ENCODE data around the gene HMCN2.

HMCN2 gene

DNA sequence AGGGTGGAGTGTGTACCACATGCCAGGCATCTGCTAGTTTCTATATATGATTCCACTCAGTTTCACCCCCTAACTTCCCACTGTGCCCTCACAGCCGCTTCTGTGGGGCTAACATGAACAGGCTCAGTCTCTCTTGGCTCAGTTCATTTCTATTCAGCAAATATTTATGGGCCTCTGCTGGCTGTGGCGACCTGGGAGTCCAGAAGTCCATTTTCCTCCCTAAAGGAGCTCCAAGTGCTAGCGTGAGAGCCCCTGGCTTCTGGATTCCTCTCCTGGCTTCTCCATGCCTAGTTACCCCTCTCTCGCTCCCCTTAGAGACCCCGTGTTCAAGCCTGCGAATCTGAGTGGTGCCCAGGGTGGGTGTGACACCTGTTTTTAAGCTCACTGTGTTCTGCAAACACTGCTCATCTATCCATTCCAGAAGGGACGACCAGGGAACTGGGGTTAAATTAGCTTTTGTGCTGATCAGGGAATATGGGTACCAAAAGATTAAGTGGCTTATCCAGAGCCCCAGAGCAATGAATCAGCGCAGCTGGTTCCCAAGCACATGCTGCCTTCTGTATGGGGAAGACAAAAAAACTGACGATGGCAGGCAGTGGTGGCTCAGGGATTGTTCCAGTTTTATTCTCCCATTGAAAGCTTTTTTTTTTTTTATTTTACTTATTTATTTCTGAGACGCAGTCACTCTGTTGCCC is 57.6 kb downstream of the HMCN2 start:
- no peak for DNase-seq (ENCODE audit: insufficient read length, low spot score)
- no peak for FAIRE-seq
- no peak for TF ChIP-seq POLR2A (IDR thresholded peaks at IDR 0.05; ENCODE audit: low read depth, low read length)

DNA sequence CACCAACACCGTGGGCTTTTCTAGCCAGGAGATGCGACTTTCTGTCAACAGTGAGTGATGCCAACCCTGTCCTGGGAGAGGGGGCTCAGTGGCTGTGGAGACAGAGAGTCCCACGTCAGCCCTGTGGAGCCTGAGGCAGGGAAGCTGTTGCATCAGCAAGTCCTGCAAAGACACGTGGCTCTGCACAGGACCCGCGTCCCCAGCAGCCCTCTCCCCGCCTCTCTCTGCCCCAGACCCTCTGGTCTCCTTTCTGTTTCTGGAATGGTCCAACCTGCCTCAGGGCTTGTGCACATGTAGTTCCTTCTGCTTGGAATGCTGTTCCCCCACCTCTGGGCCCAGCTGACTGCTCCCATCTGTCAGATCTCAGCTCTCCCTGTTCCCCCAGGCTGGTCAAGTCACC is 60.4 kb downstream of the HMCN2 start:
- DNase-seq (ENCODE audit: insufficient read length, low spot score) (no peak), FAIRE-seq (no peak)
- no peak for TF ChIP-seq POLR2A (IDR thresholded peaks at IDR 0.05; ENCODE audit: low read depth, low read length)

DNA sequence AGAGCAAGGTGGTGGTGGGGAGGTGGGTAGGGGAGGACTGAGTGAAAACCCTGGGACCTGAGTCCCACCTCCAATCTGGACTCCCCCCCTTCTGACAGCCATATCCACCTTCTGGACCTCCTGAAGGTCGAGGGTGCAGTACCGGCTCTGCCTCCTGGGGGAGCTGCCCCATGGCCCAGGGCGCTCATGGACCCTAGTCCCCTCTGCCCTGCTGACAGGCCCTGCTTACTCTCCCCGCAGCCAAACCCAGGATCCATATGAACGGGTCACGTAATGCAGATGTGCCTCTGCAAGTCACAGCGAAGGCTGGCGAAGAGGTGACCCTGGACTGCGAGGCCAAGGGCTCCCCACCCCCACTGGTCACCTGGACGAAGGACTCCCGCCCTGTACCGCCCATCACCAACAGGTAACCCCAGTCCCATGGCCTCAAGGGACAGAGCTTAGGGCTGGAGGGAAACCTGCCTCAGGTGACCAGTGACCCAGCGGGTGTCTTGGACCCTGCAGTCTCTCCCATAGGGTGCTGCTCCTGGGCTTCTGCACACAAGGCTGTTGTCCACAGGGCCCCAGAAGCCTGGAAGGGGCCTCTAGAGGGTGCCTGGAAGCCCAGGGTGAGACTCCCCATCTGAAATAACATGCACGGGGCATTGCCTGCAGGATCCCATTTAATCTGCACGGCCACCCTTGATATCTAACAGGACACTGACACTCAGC is 61.7 kb downstream of the HMCN2 start:
- DNase-seq (ENCODE audit: insufficient read length, low spot score): no peak
- no peak for TF ChIP-seq POLR2A (IDR thresholded peaks at IDR 0.05; ENCODE audit: low read depth, low read length)
- no peak for FAIRE-seq

DNA sequence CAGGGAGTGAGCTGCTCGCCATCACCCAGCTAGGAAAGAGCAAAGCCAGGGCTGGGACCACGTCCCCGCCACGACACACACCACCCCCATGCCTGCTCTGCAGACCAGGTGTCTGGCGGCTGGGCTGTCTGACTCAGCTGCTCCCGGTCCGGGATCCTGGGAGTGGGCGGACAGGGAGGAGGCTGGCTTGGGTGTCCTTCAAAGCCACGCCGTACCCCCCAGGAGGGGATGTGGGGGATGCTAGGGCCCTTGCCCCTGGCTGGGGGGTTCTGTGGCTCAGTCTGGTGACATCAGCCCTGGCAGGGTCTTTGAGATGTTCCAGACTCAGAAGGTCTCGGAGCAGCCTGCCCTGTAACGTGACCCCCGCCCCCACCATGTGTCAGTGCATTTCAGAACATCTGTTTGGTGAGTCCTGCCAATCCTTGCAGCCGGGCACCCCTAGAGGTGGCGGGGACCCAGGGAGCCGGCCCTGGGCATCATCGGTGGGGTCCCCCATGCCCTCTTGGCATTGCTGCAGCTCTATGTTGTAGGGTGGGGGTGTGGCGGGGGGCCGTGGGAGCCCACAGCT is 62.3 kb downstream of the HMCN2 start:
- DNase-seq (ENCODE audit: insufficient read length, low spot score): no peak
- TF ChIP-seq POLR2A (IDR thresholded peaks at IDR 0.05; ENCODE audit: low read depth, low read length): no peak
- no peak for FAIRE-seq

DNA sequence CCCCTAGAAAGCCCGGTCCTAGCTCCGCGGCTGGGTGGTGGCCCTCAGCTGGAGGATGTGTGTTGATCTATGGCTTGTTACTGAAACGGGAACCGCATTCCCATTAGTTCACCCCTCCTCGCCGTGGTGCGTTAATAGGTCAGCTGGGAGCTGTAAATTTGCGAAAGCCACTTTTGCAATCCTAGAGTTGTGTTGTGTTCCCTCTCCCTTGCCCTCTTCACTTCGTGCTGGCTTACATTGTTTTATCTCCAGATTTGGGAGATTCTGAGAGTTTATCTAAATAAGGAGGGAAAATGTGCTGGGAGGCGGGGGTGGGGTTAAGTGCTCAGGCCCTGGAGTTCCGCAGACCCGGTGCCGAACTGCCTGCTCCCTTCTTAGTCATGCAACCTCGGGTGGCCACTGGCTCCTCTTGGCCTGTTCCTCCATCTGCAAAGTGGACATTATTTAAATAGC is 62.8 kb downstream of the HMCN2 start:
- FAIRE-seq (no peak), DNase-seq (ENCODE audit: insufficient read length, low spot score) (no peak)
- TF ChIP-seq POLR2A (IDR thresholded peaks at IDR 0.05; ENCODE audit: low read depth, low read length): no peak

DNA sequence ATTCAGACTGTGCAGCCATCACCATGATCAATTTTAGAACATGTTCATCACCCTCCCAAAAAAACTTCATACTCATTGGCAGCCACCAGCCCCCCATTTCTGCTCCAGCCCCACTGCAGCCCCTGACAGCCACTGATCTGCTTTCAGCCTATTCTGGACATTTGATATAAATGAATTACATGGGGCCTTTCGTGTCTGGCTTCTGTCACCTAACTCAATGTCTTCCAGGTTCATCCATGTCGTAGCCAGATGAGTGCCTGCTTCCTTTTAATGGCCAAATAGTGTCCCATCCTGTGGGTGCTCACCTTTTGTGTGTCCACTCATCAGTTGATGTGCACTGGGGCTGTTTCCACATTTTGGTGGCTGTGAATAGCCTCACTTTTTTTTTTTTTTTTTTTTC is 63.5 kb downstream of the HMCN2 start:
- FAIRE-seq: no peak
- TF ChIP-seq POLR2A (IDR thresholded peaks at IDR 0.05; ENCODE audit: low read depth, low read length): no peak
- DNase-seq (ENCODE audit: insufficient read length, low spot score): no peak

DNA sequence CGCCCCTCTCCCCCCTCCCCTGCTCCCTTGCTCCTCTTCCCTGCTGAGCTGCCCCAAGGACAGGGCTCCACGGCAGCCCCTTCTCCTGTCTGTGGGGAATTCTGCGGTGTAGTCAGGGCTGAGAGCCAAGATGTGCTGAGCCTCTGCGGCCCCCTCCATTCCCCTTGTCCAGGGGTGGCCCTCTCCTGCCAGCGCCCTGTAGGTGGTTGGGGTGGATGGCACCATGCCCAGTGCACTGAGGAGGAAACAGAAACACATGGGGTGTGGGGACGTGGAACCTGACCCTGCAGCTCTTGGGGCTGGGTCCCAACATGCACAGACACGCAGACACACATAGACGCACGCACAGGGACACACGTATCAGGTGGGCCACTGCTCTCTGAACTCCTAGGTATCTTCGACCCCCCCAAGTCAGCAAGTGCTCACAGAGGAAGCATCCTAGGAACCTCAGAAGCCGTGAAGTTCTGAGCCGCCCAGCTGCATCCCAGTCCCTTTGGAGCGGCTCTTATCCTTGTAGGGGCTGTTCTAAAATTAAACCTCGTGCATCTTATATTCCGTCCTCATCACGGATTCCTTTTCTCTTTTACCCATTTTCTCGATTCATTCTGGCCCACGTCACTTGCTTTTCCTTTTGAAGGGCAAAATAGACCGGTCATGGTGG is 64.8 kb downstream of the HMCN2 start:
- DNase-seq (ENCODE audit: insufficient read length, low spot score): no peak
- no peak for FAIRE-seq
- no peak for TF ChIP-seq POLR2A (IDR thresholded peaks at IDR 0.05; ENCODE audit: low read depth, low read length)

DNA sequence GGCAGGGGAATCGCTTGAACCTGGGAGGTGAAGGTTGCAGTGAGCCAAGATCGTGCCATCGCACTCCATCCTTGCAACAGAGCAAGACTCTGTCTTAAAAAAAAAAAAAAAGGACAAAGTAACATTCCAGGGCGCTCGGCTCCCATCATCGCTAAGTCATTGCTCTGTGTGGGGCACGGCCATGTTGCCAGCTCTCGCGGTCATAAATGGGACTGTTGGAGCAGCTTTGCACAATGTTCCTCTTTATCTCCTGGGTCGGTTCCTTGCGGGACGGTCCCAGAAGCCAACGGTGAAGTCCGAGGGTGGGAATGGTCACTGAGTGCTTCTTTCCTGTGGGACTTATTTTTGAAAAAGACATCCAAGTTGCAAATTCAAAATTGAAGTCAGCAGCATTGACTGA is 65.5 kb downstream of the HMCN2 start:
- TF ChIP-seq POLR2A (IDR thresholded peaks at IDR 0.05; ENCODE audit: low read depth, low read length): no peak
- FAIRE-seq: no peak
- DNase-seq (ENCODE audit: insufficient read length, low spot score): no peak

DNA sequence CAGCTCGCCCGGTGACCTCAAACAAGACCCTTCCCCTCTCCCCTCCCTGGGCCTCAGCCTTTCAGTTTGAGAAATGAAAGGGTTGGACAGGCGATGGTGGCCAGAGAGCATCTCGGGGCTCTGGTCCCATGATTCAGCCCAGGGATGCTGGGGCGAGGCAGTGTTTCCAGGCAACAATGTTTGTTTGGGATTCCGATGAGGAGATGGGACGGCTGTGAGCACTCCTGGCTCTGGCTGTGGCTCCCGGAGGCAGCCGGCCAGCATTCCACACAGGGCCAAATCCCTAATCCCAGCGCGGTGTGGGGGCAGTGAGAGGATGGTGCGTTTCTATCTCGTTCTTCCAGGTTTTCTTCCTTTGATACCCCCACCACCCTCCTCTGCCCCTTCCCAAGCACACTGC is 66.0 kb downstream of the HMCN2 start:
- DNase-seq (ENCODE audit: insufficient read length, low spot score) (no peak), FAIRE-seq (no peak)
- no peak for TF ChIP-seq POLR2A (IDR thresholded peaks at IDR 0.05; ENCODE audit: low read depth, low read length)

DNA sequence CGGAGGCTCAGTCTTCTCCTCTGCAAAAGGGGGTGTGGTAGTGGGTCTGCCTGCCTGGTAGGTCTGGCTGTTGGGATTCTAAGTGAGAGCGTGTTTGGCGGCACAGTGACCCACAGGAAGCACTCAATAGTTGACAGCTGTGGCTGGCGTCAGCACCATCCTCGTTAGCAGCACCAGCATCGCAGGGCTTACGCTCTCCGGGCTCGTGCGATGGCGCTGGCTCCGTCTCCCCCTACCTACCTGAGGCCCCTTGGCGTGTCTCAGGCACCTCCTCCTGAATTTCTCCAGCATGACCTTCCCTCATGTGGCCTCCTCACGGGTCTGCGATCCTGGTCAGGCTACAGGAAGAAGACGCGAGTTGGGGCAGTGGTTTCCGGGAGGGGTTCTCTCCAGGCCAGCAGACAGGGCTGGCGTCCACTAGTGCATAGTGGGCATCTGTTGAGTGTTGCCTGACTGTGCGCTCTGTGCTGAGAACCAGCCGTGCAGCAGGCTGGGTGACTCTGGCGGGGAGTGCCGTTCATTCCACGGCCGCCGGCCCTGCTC is 66.9 kb downstream of the HMCN2 start:
- DNase-seq (ENCODE audit: insufficient read length, low spot score) (no peak), FAIRE-seq (no peak)
- no peak for TF ChIP-seq POLR2A (IDR thresholded peaks at IDR 0.05; ENCODE audit: low read depth, low read length)

DNA sequence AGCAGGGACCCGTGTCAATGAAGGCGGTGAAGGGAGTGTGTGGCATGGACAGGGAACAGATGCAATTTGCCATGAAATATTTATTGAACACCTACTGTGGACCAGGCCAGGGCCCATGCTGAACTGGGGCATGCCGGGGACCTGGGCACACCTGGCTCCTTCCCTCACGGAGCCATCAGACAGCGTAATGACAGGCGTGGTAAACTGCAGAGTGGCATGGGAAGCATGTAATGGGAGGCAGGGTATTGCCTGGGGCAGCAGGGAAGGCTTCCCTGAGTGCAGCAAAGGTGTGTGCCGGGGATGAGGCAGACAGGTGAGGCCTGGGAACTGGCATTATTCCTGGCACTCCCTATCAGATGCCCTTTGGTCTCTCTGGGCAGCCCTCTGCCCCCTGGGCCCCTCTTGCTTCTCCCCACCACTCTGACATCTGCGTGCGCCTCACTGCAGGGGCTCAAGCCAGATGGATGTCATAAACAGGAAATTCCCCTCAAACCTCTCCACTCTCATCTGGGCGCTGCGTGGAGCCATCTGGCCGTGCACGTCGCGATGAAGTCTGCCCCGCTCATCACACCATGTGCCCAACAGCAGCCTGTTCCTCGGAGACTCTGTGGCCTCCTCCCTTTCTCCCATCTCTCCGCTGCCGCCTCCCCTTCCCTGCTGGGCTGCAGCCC is 67.6 kb downstream of the HMCN2 start:
- no peak for FAIRE-seq

DNA sequence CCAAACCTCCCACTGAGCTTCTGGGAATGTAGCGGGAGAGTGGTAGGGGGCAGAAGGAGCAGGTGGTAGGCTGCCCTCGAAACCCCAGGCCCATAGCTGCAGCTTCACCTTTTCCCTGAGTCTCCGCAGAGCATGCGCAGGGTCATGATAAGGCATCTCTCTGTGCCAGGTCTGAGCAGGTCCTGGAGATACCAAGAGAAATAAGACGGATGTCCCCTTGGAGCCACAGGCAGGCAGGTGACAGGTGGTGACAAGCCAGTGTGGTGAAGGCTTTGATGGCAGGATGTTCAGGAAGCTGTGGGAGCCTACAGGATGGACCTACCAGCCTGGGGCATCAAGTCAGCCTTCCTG is 68.1 kb downstream of the HMCN2 start:
- TF ChIP-seq POLR2A (IDR thresholded peaks at IDR 0.05; ENCODE audit: low read depth, low read length): no peak
- FAIRE-seq (no peak), DNase-seq (ENCODE audit: insufficient read length, low spot score) (no peak)

More for the DNA sequence above, 67.6 kb downstream of the HMCN2 start:
- TF ChIP-seq POLR2A (IDR thresholded peaks at IDR 0.05; ENCODE audit: low read depth, low read length): no peak
- no peak for DNase-seq (ENCODE audit: insufficient read length, low spot score)

DNA sequence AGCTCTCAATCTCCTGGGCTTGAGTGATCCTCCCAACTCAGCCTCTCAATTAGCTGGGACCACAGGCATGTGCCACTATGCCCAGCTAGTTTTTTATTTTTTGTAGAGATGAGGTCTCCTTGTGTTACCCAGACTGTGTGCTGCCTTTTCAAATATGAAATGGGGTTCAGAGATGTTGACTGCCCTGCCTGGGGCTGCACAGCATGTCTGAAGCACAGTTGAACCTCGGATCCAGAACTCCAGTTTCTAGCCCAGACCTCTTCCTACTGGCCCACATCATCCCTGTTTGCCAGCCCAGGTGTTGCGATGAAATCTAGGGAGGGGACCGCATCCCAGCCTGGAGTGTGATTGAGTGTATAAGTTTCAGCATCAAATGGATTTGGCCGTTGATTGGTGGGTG is 69.4 kb downstream of the HMCN2 start:
- no peak for TF ChIP-seq POLR2A (IDR thresholded peaks at IDR 0.05; ENCODE audit: low read depth, low read length)
- FAIRE-seq (no peak), DNase-seq (ENCODE audit: insufficient read length, low spot score) (no peak)

Measured in H54 (cell line).